Amniotic stem cell (primary cell): Measurements from ENCODE around the gene MRPS7.
A peak's percentile ranks its signal among the peaks of the same experiment; 100 is the strongest.

ENCODE experiments used
- DNase-seq: peaks from one replicate; lab custom pipeline; 2025; lab: John Stamatoyannopoulos, UW

MRPS7 gene

DNA sequence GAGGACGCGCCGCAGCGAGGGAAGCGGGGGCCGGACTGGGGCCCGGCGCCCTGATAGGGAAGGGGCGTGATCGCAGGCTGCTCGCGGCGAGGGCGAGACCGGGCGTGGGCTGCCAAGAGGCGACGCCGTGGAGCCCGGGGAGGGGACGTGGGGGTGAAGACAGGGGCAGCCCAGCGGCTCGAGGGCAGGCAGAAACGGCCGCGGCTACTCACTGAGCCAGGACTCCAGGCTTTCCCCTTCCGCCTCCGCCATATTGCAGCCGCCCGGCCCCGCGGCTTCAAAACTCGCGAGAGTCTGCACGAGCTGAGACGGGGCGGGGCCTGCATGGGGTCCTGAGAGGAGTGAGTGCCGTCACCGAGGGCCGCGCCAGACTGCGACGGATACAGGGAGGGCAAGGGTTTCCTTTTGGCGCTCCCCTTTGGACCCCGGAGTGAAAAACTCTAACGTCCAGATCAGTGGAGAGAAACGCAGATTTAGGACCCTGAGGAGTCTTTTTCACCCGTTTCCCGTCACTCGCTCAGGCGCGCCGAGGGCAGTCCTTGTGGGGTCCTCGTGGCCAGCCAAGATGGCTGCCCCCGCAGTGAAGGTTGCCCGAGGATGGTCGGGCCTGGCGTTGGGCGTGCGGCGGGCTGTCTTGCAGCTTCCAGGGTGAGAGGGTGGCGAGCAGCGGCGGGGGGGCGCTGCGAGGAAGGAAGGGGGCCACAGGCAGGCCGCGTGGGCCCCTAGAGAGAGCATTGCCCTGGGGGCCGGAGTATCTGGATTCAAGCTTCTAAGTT is at the start of gene MRPS7, which contains the start of gene GGA3:
Gene MRPS7 (plus strand): TSS at position 544 of the 776 bp plus-strand sequence. CDS start 22 bp downstream, at position 566.
Gene GGA3 (minus strand): TSS at position 271 of the 776 bp plus-strand sequence. CDS start 19 bp downstream, at position 252.
- peak; percentile 93 for DNase-seq

- no peak for DNase-seq
These were observed 43.5 kb upstream of the MRPS7 start for GRCh38 chr17:75218131-75218530.

GRCh38 chr17:75219815-75220214 is 41.9 kb upstream of the MRPS7 start:
- no peak for DNase-seq

- no peak for DNase-seq
These were observed 36.7 kb upstream of the MRPS7 start for GRCh38 chr17:75225016-75225415.

GRCh38 chr17:75227729-75228128 is 34.0 kb upstream of the MRPS7 start:
- DNase-seq, result no peak

- no peak for DNase-seq
These were observed 33.4 kb upstream of the MRPS7 start for GRCh38 chr17:75228305-75228704.

GRCh38 chr17:75228847-75229246 is 32.8 kb upstream of the MRPS7 start:
- DNase-seq, result no peak

DNA sequence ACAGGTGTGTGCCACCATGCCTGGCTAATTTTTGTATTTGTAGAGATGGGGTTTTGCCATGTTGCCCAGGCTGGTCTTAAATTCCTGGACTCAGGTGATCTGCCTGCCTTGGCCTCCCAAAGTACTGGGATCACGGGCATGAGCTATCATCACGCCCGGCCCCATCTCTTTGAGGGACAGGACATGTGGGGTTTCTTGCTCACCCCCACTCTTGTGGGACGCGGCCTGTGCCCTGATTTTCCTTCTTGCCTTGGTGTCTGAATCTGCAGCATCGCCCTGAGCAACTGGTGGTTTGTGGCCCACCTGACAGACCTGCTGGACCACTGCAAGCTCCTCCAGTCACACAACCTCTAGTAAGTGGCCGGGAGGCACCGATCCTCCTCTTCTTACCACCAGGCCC is 30.6 kb upstream of the MRPS7 start:
- DNase-seq, result no peak

DNA sequence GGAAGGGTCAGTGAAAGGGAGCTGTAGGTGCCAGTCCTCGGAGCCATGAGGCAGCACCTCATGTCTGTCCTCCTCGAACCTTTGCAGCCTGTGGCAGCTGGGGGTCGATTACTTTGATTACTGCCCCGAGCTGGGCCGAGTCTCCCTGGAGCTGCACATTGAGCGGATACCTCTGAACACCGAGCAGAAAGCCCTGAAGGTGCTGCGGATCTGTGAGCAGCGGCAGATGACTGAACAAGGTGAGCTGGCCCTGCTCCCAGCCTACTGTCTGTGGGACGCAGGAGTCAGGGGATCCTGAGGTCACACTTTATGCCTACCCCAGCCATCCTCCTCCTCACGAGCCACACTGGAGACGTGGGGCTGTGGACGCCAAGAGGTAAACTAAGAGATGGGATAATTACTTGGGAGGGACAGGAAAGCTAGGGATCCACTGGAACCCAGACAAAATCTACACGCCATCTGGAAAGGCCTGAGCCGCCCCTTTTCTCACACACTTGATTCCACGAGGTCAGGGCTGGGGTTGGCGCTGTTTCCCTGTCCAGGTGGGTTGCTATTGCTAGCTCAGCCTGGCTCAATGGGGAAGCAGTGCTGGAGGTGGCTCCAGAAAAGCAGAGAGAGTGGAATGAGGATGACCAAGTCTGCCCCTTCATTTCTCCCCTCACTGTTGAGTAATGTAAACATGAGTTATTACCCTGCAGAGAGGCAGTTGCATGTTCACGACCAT is 29.8 kb upstream of the MRPS7 start:
- no peak for DNase-seq

DNA sequence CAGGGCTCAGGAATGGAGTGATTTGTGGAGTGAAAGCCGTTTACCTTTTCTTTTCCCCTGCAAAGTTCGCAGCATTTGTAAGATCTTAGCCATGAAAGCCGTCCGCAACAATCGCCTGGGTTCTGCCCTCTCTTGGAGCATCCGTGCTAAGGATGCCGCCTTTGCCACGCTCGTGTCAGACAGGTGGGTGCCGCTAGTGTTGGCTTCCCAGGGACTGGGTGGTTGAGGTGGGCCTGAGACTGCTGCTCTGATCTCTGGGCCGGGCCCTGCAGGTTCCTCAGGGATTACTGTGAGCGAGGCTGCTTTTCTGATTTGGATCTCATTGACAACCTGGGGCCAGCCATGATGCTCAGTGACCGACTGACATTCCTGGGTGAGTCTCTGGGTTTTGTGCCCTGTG is 28.9 kb upstream of the MRPS7 start:
- DNase-seq, result no peak

- no peak for DNase-seq
These were observed 24.3 kb upstream of the MRPS7 start for GRCh38 chr17:75237100-75238014.

GRCh38 chr17:75238020-75238580 is 23.6 kb upstream of the MRPS7 start:
- DNase-seq, result no peak

DNA sequence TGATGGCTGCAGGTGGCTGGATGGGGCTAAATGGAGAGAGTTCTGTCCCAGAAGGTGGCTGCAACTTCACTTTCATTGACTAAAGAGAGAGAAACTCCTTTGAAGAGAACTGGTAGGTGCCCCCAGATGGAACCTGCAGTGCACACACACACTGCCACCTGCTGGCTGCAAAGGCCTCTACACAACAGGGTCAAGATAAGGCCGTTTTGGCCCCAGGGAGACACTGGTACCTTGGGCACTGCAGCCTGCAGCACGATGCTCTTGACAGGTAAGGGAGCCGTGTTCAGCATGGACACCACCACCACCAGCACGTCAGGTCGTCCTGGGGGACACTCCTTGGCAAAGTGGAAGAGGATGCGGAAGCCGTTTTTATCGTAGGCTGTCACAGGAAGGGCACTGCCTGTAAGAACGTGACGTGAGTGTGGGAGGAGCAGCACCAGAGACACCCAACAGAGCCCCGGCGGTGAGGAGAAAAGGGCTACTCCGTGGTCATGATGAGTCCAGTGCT is 22.9 kb upstream of the MRPS7 start:
- DNase-seq, result no peak

GRCh38 chr17:75239214-75239613 is 22.5 kb upstream of the MRPS7 start:
- no peak for DNase-seq

DNA sequence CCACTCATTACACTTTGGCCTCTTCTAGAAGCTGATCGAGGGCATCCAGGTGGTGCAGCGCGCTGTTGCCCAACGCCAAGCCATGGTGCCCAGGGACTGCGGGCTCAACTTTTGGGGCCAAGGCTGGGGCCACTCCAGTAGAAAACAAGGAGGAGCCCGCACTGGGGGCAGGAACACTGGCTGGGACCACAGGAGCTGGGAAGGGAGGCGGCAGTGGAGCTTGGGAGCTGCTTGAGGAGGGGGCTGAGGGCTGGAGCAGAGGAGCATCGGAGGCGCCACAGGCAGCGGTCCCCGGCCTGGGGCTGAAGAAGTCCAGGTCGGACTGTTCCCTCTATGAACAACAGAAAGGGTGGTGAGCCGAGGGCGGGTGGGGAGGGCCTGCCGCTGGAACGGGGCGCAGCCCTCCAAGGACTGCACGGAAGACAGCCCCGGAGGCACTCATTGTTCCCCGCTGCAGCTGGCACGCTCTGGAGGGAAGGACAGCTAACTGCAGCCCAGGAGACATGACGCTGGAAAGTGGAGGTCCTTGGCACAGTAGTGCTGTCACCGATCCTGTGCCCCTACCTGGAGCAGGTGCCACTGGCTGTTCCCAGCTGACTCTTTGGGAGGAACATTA is 21.8 kb upstream of the MRPS7 start:
- no peak for DNase-seq

GRCh38 chr17:75240394-75241142 is 21.1 kb upstream of the MRPS7 start:
- DNase-seq, result no peak

- DNase-seq, result no peak
These were observed 20.6 kb upstream of the MRPS7 start for GRCh38 chr17:75241143-75241430.

- DNase-seq, result no peak
These were observed 20.2 kb upstream of the MRPS7 start for GRCh38 chr17:75241502-75241901.

DNA sequence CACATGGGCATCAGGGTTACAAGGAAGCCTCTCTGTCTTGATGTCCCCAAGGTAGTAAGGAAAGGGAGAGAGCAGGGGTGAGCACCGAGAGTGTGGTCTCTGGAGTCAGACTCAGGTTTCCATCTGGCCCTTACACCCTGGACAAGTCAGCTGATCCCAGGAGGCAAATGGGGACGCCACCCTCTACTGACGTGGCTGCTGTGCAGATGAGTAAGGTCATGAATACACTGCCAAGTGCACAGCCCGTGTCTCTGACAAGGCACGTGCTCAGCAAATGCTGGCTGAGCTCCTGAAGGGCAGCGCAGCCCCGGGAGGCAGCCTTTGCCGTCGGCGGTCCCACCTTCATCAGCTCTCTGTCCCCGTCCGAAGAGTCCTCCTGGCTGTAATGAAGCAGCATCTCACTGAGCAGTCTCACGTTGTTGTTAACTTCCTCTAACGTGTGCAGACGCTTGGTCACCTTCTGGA is 19.7 kb upstream of the MRPS7 start:
- DNase-seq, result no peak

- no peak for DNase-seq
These were observed 19.1 kb upstream of the MRPS7 start for GRCh38 chr17:75242461-75243042.
